Renal cortex interstitium (tissue), 11 donors: ENCODE results near the gene RBM33. TPM values are rescaled to one million over a fixed set of nuclear protein-coding genes. Genes with fewer than 3 reads are reported as not detected.
"Not testable (repeated sequence)": the region's sequence is repeated elsewhere in the genome, so short reads cannot be mapped to it uniquely, and the experiment has no call there.

Experiments used
- DNase-seq, 11 donors: peaks; one replicate each; pipeline ENCODE4 v3.0.0-alpha.2; 2013; ENCODE audit warnings: low read depth in 9 of 11, low spot score in 4 of 11; ENCODE audit errors: extremely low read depth in 1 of 11
- polyA plus RNA-seq, 3 donors: library from polyadenylated mRNA; unstranded; fragments of 120-200 nt; gene quantifications; one replicate each; pipeline ENCODE4 v1.2.1, GENCODE V29; 2013; ENCODE audit not compliant: insufficient read length in 3 of 3

The RBM33 gene
- polyA plus RNA-seq, 3 donors, result 31.6 to 45.8 (median 37.7) TPM

- DNase-seq, result no peak
These were observed 36.4 kb downstream of the RBM33 start for GRCh38 chr7:155680864-155681263.

GRCh38 chr7:155681663-155682062 is 37.2 kb downstream of the RBM33 start:
- DNase-seq, result no peak

DNA sequence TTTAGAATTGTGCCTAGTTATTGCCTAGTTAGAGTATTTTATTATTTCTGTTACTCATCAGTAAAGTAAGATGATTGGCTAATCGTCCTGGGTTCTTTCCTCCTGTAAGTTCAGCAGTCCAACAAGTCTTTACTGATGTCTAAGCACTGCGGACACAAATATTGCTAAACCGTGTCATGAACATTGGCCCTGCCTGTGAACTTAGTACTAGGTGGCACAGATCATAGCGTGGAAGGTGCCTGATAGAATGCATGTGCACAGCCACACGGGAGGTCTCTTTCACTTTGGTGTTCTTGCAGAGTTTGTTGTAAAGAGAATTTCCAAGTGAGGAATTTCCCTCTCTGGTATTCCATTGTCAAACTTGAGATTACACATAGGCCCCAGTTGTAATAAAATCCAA is 38.0 kb downstream of the RBM33 start:
- DNase-seq, result peak in 1 of 11 donors; percentile 2

DNA sequence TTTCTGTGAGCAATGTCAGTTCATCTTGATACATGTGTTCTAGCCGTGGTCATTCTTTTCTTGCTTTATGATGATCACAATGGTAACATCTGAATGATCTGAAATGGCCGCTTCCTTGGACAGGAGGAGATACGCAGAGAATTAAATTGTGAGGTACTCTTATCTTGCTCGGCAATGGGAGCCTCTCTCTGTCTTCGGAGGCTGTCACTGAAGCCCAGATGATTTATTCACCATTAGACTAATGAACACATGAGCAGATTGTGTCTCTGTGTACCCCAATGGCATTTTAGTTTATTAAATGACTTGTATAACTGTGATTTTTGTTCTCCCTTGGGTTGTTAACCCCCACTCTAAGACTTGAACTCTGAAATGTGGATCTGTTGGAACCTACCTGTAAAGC is 38.6 kb downstream of the RBM33 start:
- DNase-seq, result no peak

- no peak for DNase-seq
These were observed 39.3 kb downstream of the RBM33 start for GRCh38 chr7:155683714-155684113.

GRCh38 chr7:155684543-155684942 is 40.1 kb downstream of the RBM33 start:
- no peak for DNase-seq

GRCh38 chr7:155685070-155685790 is 40.8 kb downstream of the RBM33 start:
- DNase-seq, result no peak

GRCh38 chr7:155685791-155686160 is 41.3 kb downstream of the RBM33 start:
- DNase-seq, result no peak

DNA sequence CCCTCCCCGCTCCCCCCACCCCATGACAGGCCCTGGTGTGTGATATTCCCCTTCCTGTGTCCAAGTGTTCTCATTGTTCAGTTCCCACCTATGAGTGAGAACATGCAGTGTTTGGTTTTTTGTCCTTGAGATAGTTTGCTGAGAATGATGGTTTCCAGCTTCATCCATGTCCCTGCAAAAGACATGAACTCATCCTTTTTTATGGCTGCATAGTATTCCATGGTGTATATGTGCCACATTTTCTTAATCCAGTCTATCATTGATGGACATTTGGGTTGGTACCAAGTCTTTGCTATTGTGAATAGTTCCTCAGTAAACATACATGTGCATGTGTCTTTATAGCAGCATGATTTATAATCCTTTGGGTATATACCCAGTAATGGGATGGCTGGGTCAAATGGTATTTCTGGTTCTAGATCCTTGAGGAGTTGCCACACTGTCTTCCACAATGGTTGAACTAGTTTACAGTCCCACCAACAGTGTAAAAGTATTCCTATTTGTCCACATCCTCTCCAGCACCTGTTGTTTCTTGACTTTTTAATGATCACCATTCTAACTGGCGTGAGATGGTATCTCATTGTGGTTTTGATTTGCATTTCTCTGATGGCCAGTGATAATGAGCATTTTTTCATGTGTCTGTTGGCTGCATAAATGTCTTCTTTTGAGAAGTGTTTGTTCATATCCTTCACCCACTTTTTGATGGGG is 42.3 kb downstream of the RBM33 start:
- not testable (repeated sequence) for DNase-seq

DNA sequence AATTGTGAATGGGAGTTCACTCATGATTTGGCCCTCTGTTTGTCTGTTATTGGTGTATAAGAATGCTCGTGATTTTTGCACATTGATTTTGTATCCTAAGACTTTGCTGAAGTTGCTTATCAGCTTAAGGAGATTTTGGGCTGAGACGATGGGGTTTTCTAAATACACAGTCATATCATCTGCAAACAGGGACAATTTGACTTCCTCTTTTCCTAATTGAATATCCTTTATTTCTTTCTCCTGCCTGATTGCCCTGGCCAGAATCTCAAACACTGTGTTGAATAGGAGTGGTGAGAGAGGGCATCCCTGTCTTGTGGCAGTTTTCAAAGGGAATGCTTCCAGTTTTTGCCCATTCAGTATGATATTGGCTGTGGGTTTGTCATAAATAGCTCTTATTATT is 43.8 kb downstream of the RBM33 start:
- not testable (repeated sequence) for DNase-seq

- DNase-seq, result not testable (repeated sequence)
These were observed 46.2 kb downstream of the RBM33 start for GRCh38 chr7:155690655-155691054.

GRCh38 chr7:155692317-155692716 is 47.9 kb downstream of the RBM33 start:
- no peak for DNase-seq

DNA sequence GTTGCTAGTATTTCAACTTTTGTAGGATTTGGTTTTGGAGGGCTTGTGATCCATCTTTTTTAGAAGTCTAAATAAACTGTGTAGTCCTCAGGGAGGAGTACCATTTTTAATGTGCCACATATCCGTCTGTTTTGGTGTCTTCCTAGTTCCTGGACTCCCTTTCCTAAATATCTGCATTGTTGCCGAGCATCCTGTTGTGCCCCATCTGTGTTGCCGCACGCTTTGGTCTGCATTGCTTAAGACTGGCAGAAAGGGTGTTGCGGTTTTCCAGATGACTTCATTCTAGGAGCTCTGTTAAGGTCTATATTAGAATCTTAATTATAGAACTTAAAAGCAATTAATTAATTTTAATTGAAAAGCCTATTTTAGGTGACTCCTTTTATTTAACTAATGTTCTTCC is 49.4 kb downstream of the RBM33 start:
- no peak for DNase-seq

- no peak for DNase-seq
These were observed 50.4 kb downstream of the RBM33 start for GRCh38 chr7:155694851-155695250.

GRCh38 chr7:155696747-155697146 is 52.3 kb downstream of the RBM33 start:
- no peak for DNase-seq

- no peak for DNase-seq
These were observed 54.2 kb downstream of the RBM33 start for GRCh38 chr7:155698633-155699032.

GRCh38 chr7:155699180-155699579 is 54.7 kb downstream of the RBM33 start:
- DNase-seq, result no peak

GRCh38 chr7:155700847-155701246 is 56.4 kb downstream of the RBM33 start:
- DNase-seq, result no peak

GRCh38 chr7:155701972-155702544 is 57.6 kb downstream of the RBM33 start:
- DNase-seq, result no peak

DNA sequence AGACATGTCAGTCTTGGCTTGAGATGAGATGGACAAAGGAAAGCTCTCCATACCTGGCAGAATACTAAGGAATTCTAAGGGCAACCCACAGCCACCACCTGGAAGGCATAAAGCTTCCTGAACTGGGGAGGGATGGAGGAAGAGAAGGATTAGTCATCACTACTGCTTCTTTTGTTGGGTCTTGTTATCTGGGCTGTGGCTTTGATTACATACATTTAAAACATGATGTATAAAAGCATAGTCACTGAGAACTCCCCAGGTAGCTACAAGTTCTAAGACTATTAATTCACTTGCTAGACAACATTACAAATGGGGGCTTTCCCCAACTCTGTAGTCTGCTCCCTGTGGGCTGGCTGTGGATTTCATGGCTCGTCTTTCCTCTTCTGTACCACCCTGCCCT is 58.2 kb downstream of the RBM33 start:
- DNase-seq, result no peak
